Measurements from ENCODE around the gene MBD1.
"Not testable (repeated sequence)": the region's sequence is repeated elsewhere in the genome, so short reads cannot be mapped to it uniquely, and the experiment has no call there.

MBD1 gene

GRCh38 chr18:50281295-50281971 is at the start of gene MBD1:
Gene MBD1, minus strand, starts transcription at chr18:50281523. Its CDS starts 1,531 bp downstream, at chr18:50279992.
- DNase-seq: peak; percentile 94 to 96

- no peak for DNase-seq
Observed at GRCh38 chr18:50330176-50330575, 48.9 kb upstream of the MBD1 start.

GRCh38 chr18:50327983-50328382 is 46.7 kb upstream of the MBD1 start:
- DNase-seq: no peak

- no peak for DNase-seq
Observed at GRCh38 chr18:50320719-50321118, 39.4 kb upstream of the MBD1 start.

GRCh38 chr18:50315100-50315871 is 34.0 kb upstream of the MBD1 start:
- DNase-seq: no peak

GRCh38 chr18:50313873-50314460 is 32.6 kb upstream of the MBD1 start:
- no peak for DNase-seq

- DNase-seq: no peak
Observed at GRCh38 chr18:50313031-50313607, 31.8 kb upstream of the MBD1 start.

GRCh38 chr18:50312296-50313030 is 31.1 kb upstream of the MBD1 start:
- DNase-seq: no peak

- no peak for DNase-seq
Observed at GRCh38 chr18:50311650-50312049, 30.3 kb upstream of the MBD1 start.

- no peak for DNase-seq
Observed at GRCh38 chr18:50310080-50310479, 28.8 kb upstream of the MBD1 start.

GRCh38 chr18:50308851-50309250 is 27.5 kb upstream of the MBD1 start:
- DNase-seq: not testable (repeated sequence)

- peak; percentile 91 to 92 for DNase-seq
Observed at GRCh38 chr18:50307738-50308470, 26.6 kb upstream of the MBD1 start.

- DNase-seq: no peak
Observed at GRCh38 chr18:50307400-50307737, 26.0 kb upstream of the MBD1 start.

- DNase-seq: no peak
Observed at GRCh38 chr18:50306944-50307343, 25.6 kb upstream of the MBD1 start.

- DNase-seq: no peak
Observed at GRCh38 chr18:50301074-50301473, 19.8 kb upstream of the MBD1 start.

- no peak for DNase-seq
Observed at GRCh38 chr18:50299626-50300388, 18.5 kb upstream of the MBD1 start.

GRCh38 chr18:50298443-50299284 is 17.3 kb upstream of the MBD1 start:
- no peak for DNase-seq

GRCh38 chr18:50297621-50298442 is 16.5 kb upstream of the MBD1 start:
- peak; percentile 72 to 77 for DNase-seq

GRCh38 chr18:50293039-50293438 is 11.7 kb upstream of the MBD1 start:
- no peak for DNase-seq

GRCh38 chr18:50289108-50289443 is 7.8 kb upstream of the MBD1 start:
- no peak for DNase-seq
